HL-60 (cell line): ENCODE data around the gene MECR.
A peak's percentile ranks its signal among the peaks of the same experiment; 100 is the strongest.

Experiments
- DNase-seq, 2 experiments: peaks; one replicate each; pipeline ENCODE4 v3.0.0-alpha.2; 2010 to 2020; ENCODE audit warnings: low read depth in 1 of 2, low spot score in 1 of 2
- H3K27ac ChIP-seq: fragments of 250-450 bp; sonication (Bioruptor Pico); replicated peaks from 2 replicates; pipeline ENCODE4 v1.5.1; 2020; ENCODE audit warnings: mild to moderate bottlenecking, moderate library complexity
- H3K27me3 ChIP-seq: fragments of 250-450 bp; sonication (Bioruptor Pico); 2 replicates; pipeline ENCODE4 v1.5.1; 2021; ENCODE audit warnings: mild to moderate bottlenecking, moderate library complexity; ENCODE audit not compliant: insufficient read depth, poor library complexity, severe bottlenecking
- H3K4me3 ChIP-seq: replicated peaks from 2 replicates; pipeline ENCODE4 v1.5.1; 2011; ENCODE audit warnings: mild to moderate bottlenecking, control low read depth, low read length; ENCODE audit not compliant: insufficient read depth
- CTCF ChIP-seq: IDR thresholded peaks from one replicate; pipeline ENCODE4 v1.5.1; 2011; ENCODE audit warnings: low read length, control low read depth, inconsistent platforms; ENCODE audit not compliant: insufficient read depth
- GABPA ChIP-seq: IDR thresholded peaks from 2 replicates; pipeline ENCODE4 v1.6.1; 2012; ENCODE audit warnings: low read depth
- POLR2AphosphoS5 ChIP-seq: IDR thresholded peaks from 2 replicates; pipeline ENCODE4 v1.6.1; 2012; ENCODE audit warnings: low read depth
- REST ChIP-seq: IDR thresholded peaks from 2 replicates; pipeline ENCODE4 v1.6.1; 2012; ENCODE audit warnings: low read depth; ENCODE audit not compliant: insufficient replicate concordance
- SPI1 ChIP-seq: IDR thresholded peaks from 2 replicates; pipeline ENCODE4 v1.6.1; 2012; ENCODE audit warnings: low read depth, mild to moderate bottlenecking, borderline replicate concordance

Gene MECR

GRCh38 chr1:29148656-29149491, 81.9 kb downstream of the MECR start:
- no peak overlapping the region for H3K27ac ChIP-seq
- no peak overlapping the region for H3K4me3 ChIP-seq
- DNase-seq = no peak
- no peaks in the 10 kb centered on the region for H3K27me3 ChIP-seq
- TF ChIP-seq POLR2AphosphoS5 (no peak), REST (no peak), SPI1 (no peak), GABPA (no peak), CTCF (no peak)

GRCh38 chr1:29145739-29146437, 84.8 kb downstream of the MECR start:
- no peak overlapping the region for H3K4me3 ChIP-seq
- H3K27ac ChIP-seq = no peak overlapping the region
- no peaks in the 10 kb centered on the region for H3K27me3 ChIP-seq
- DNase-seq = no peak
- no peak for TF ChIP-seq REST
- peak; percentile 46; the same call in 1 of the 2 replicates for TF ChIP-seq POLR2AphosphoS5

GRCh38 chr1:29144178-29144577, 86.6 kb downstream of the MECR start:
- Histone ChIP-seq H3K27ac (no peak overlapping the region), H3K4me3 (no peak overlapping the region), H3K27me3 (no peaks in the 10 kb centered on the region)
- TF ChIP-seq GABPA (no peak), REST (no peak), SPI1 (no peak), CTCF (no peak), POLR2AphosphoS5 (no peak; the same call in 1 of the 2 replicates)
- no peak for DNase-seq
